ENCODE results near the gene CRBN.

DNA sequence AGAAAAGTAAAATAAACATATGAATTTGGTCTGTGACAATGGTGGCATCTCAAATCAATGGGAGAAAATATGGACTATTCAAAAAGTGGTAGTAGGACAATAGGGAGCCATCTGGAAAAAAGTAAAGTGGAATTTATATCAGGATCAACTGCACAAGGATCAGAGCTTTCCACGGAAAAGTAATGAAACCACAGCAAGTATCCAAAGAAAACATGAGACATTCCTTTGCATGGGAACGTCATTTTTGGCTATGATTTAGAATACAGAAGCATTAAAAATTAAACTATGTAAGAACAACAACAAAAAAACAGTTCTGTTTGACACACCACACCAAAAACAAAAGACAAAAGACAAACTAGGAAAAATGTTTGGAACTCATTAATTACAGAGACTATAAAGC is 18.7 kb downstream of the CRBN start:
- TF ChIP-seq CTCF (conservative IDR thresholded peaks at IDR 0.05 in 1 of 2, IDR thresholded peaks at IDR 0.05 in 1 of 2; ENCODE audit: extremely low read depth in 1 of 2, insufficient read depth in 1 of 2, low read depth in 1 of 2, low read length in 2 of 2) (no peak), EZH2 (IDR thresholded peaks at IDR 0.05; ENCODE audit: borderline replicate concordance, low read length) (no peak)

Data from mammary epithelial cell (primary cell).